Epithelial cell of prostate (primary cell): ENCODE data around the gene RHPN2.
A peak's percentile ranks its signal among the peaks of the same experiment; 100 is the strongest.
"Not testable (repeated sequence)": the region's sequence is repeated elsewhere in the genome, so short reads cannot be mapped to it uniquely, and the experiment has no call there.

Source experiments
- DNase-seq: peaks from one replicate; pipeline ENCODE4 v3.0.0-alpha.2; 2011; ENCODE audit warnings: low read depth, low spot score
- H3K27ac ChIP-seq: fragments of 450-650 bp; 2 replicates; pipeline ENCODE4 v1.5.1; 2017; ENCODE audit warnings: mild to moderate bottlenecking

Gene RHPN2

GRCh38 chr19:33035461-33035860, 29.2 kb downstream of the RHPN2 start:
- H3K27ac ChIP-seq, result no peak overlapping the region
- DNase-seq, result no peak

GRCh38 chr19:33032218-33032781, 32.4 kb downstream of the RHPN2 start:
- no peak for DNase-seq
- no peak overlapping the region for H3K27ac ChIP-seq

- DNase-seq, result no peak
- no peak overlapping the region for H3K27ac ChIP-seq
Measured at GRCh38 chr19:33029746-33030303, 34.9 kb downstream of the RHPN2 start.

GRCh38 chr19:33026602-33027001, 38.1 kb downstream of the RHPN2 start:
- not testable (repeated sequence) for DNase-seq, H3K27ac ChIP-seq

- not testable (repeated sequence) for H3K27ac ChIP-seq, DNase-seq
Measured at GRCh38 chr19:33025468-33026238, 39.0 kb downstream of the RHPN2 start.

GRCh38 chr19:33024398-33024797, 40.3 kb downstream of the RHPN2 start:
- H3K27ac ChIP-seq, result no peak overlapping the region
- no peak for DNase-seq

- DNase-seq, result no peak
- H3K27ac ChIP-seq, result no peak overlapping the region
Measured at GRCh38 chr19:33022472-33023116, 42.1 kb downstream of the RHPN2 start.

- not testable (repeated sequence) for DNase-seq, H3K27ac ChIP-seq
Measured at GRCh38 chr19:33010891-33011290, 53.8 kb downstream of the RHPN2 start.

GRCh38 chr19:33008738-33009137, 56.0 kb downstream of the RHPN2 start:
- DNase-seq, result no peak
- H3K27ac ChIP-seq, result no peak overlapping the region

- H3K27ac ChIP-seq, result no peak overlapping the region
- DNase-seq, result peak; percentile 8
Measured at GRCh38 chr19:33005440-33005839, 59.2 kb downstream of the RHPN2 start.

- not testable (repeated sequence) for DNase-seq, H3K27ac ChIP-seq
Measured at GRCh38 chr19:33003424-33004024, 61.2 kb downstream of the RHPN2 start.

- H3K27ac ChIP-seq, DNase-seq: not testable (repeated sequence)
Measured at GRCh38 chr19:33002126-33002865, 62.4 kb downstream of the RHPN2 start.

- DNase-seq, result no peak
- no peak overlapping the region for H3K27ac ChIP-seq
Measured at GRCh38 chr19:33000910-33001309, 63.8 kb downstream of the RHPN2 start.

GRCh38 chr19:33000510-33000909, 64.2 kb downstream of the RHPN2 start:
- DNase-seq, result no peak
- no peak overlapping the region for H3K27ac ChIP-seq

- no peak for DNase-seq
- H3K27ac ChIP-seq, result no peak overlapping the region
Measured at GRCh38 chr19:32998722-32999121, 66.0 kb downstream of the RHPN2 start.

- no peak for DNase-seq
- H3K27ac ChIP-seq, result no peak overlapping the region
Measured at GRCh38 chr19:32997716-32998355, 66.9 kb downstream of the RHPN2 start.

GRCh38 chr19:32997061-32997464, 67.6 kb downstream of the RHPN2 start:
- H3K27ac ChIP-seq, DNase-seq: not testable (repeated sequence)

GRCh38 chr19:32995966-32996365, 68.7 kb downstream of the RHPN2 start:
- H3K27ac ChIP-seq, result not testable (repeated sequence)

GRCh38 chr19:32988724-32989123, 76.0 kb downstream of the RHPN2 start:
- H3K27ac ChIP-seq, result no peak overlapping the region
- DNase-seq, result no peak

More at GRCh38 chr19:32995966-32996365, 68.7 kb downstream of the RHPN2 start:
- not testable (repeated sequence) for DNase-seq
